H9 (cell line): ENCODE data around the gene THSD7A. TPM values are rescaled to one million over a fixed set of nuclear protein-coding genes. Genes with fewer than 3 reads are reported as not detected.

Experiments
- DNase-seq: peaks from one replicate; pipeline ENCODE4 v3.0.0-alpha.2; 2017
- H2AFZ ChIP-seq: one replicate; pipeline ENCODE4 v1.6.1; 2013; ENCODE audit warnings: mild to moderate bottlenecking, low read length, control low read depth, moderate library complexity
- H2AK5ac ChIP-seq: 2 replicates; pipeline ENCODE4 v1.6.1; 2013; ENCODE audit warnings: low read length, control low read depth, mixed read lengths; ENCODE audit not compliant: insufficient read length
- H2BK120ac ChIP-seq: one replicate; pipeline ENCODE4 v1.6.1; 2013; ENCODE audit warnings: low read depth, mild to moderate bottlenecking, low read length, control low read depth, inconsistent platforms; ENCODE audit not compliant: poor library complexity, severe bottlenecking
- H2BK12ac ChIP-seq: 2 replicates; pipeline ENCODE4 v1.6.1; 2013; ENCODE audit warnings: low read length, control low read depth, mixed read lengths, low read depth; ENCODE audit not compliant: insufficient read length
- H2BK15ac ChIP-seq: 2 replicates; pipeline ENCODE4 v1.6.1; 2013; ENCODE audit warnings: low read depth, low read length, control low read depth
- H2BK20ac ChIP-seq: one replicate; pipeline ENCODE4 v1.6.1; 2013; ENCODE audit warnings: low read depth, mild to moderate bottlenecking, low read length, control low read depth, inconsistent platforms; ENCODE audit not compliant: poor library complexity, severe bottlenecking
- H2BK5ac ChIP-seq: 2 replicates; pipeline ENCODE4 v1.6.1; 2013; ENCODE audit warnings: low read length, control low read depth, mixed read lengths; ENCODE audit not compliant: insufficient read length
- H3K14ac ChIP-seq: 2 replicates; pipeline ENCODE4 v1.6.1; 2013; ENCODE audit warnings: low read length, control low read depth; ENCODE audit not compliant: insufficient read depth
- H3K18ac ChIP-seq: 2 replicates; pipeline ENCODE4 v1.6.1; 2013; ENCODE audit warnings: low read depth, mild to moderate bottlenecking, mixed read lengths, low read length, control low read depth; ENCODE audit not compliant: insufficient read length
- H3K23ac ChIP-seq: 2 replicates; pipeline ENCODE4 v1.6.1; 2013; ENCODE audit warnings: low read length, control low read depth, mixed read lengths, low read depth; ENCODE audit not compliant: insufficient read length
- H3K23me2 ChIP-seq: 2 replicates; pipeline ENCODE4 v1.6.1; 2013; ENCODE audit warnings: low read depth, mild to moderate bottlenecking, mixed read lengths, low read length, control low read depth; ENCODE audit not compliant: insufficient read length, poor library complexity, severe bottlenecking
- H3K27ac ChIP-seq: 2 replicates; pipeline ENCODE4 v1.5.1; 2013; ENCODE audit warnings: low read length, control low read depth, mixed read lengths, low read depth; ENCODE audit not compliant: insufficient read length
- H3K27me3 ChIP-seq: 2 replicates; pipeline ENCODE4 v1.6.1; 2013; ENCODE audit warnings: low read length, control low read depth, inconsistent platforms; ENCODE audit not compliant: insufficient read depth
- H3K4ac ChIP-seq: 2 replicates; pipeline ENCODE4 v1.6.1; 2013; ENCODE audit warnings: low read depth, mild to moderate bottlenecking, control low read depth, inconsistent platforms, low read length, moderate library complexity
- H3K4me1 ChIP-seq: 2 replicates; pipeline ENCODE4 v1.6.1; 2013; ENCODE audit warnings: low read length, control low read depth, inconsistent platforms; ENCODE audit not compliant: insufficient read depth
- H3K4me2 ChIP-seq: 2 replicates; pipeline ENCODE4 v1.6.1; 2013; ENCODE audit warnings: low read length, control low read depth, mixed read lengths; ENCODE audit not compliant: insufficient read length, insufficient read depth
- H3K56ac ChIP-seq: 2 replicates; pipeline ENCODE4 v1.6.1; 2013; ENCODE audit warnings: low read depth, mild to moderate bottlenecking, mixed read lengths, low read length, control low read depth; ENCODE audit not compliant: insufficient read length
- H3K79me1 ChIP-seq: 2 replicates; pipeline ENCODE4 v1.6.1; 2013; ENCODE audit warnings: low read depth, mild to moderate bottlenecking, moderate library complexity, low read length, control low read depth, inconsistent platforms; ENCODE audit not compliant: insufficient read depth, poor library complexity, severe bottlenecking
- H3K79me2 ChIP-seq: 2 replicates; pipeline ENCODE4 v1.6.1; 2013; ENCODE audit warnings: low read length, control low read depth, inconsistent platforms; ENCODE audit not compliant: insufficient read depth
- H3K9ac ChIP-seq: 2 replicates; pipeline ENCODE4 v1.6.1; 2013; ENCODE audit warnings: low read length, control low read depth, mixed read lengths; ENCODE audit not compliant: insufficient read length; ENCODE audit errors: extremely low read depth
- H3K9me3 ChIP-seq: one replicate; pipeline ENCODE4 v1.6.1; 2013; ENCODE audit warnings: low read depth, low read length, inconsistent platforms; ENCODE audit not compliant: control insufficient read depth
- H3T11ph ChIP-seq: one replicate; pipeline ENCODE4 v1.6.1; 2013; ENCODE audit warnings: mild to moderate bottlenecking, low read length, control low read depth, inconsistent platforms
- H4K20me1 ChIP-seq: one replicate; pipeline ENCODE4 v1.6.1; 2013; ENCODE audit not compliant: control insufficient read depth, insufficient read length, insufficient read depth
- H4K5ac ChIP-seq: 2 replicates; pipeline ENCODE4 v1.6.1; 2013; ENCODE audit warnings: low read depth, mild to moderate bottlenecking, mixed read lengths, low read length, control low read depth; ENCODE audit not compliant: insufficient read length
- H4K8ac ChIP-seq: replicated peaks from 2 replicates; pipeline ENCODE4 v1.6.1; 2013; ENCODE audit warnings: low read length, control low read depth, mixed read lengths, low read depth; ENCODE audit not compliant: insufficient read length
- H4K91ac ChIP-seq: 2 replicates; pipeline ENCODE4 v1.6.1; 2013; ENCODE audit warnings: low read depth, mild to moderate bottlenecking, moderate library complexity, mixed read lengths, low read length, control low read depth; ENCODE audit not compliant: insufficient read length
- H3K27ac Mint-ChIP-seq, 3 experiments: 2 replicates in 2 of 3; 3 replicates in 1 of 3; pipeline ENCODE4 v1.8.0; 2020 to 2021; ENCODE audit warnings: mixed read lengths in 3 of 3, mild to moderate bottlenecking in 1 of 3, moderate library complexity in 1 of 3
- H3K27me3 Mint-ChIP-seq: 2 replicates; pipeline ENCODE4 v1.8.0; 2021; ENCODE audit warnings: low read depth, mild to moderate bottlenecking, moderate library complexity, mixed read lengths
- H3K36me3 Mint-ChIP-seq, 3 experiments: 2 replicates in 2 of 3; 3 replicates in 1 of 3; pipeline ENCODE4 v1.8.0; 2020 to 2021; ENCODE audit warnings: low read depth in 3 of 3, mixed read lengths in 3 of 3; ENCODE audit not compliant: insufficient read depth in 1 of 3
- H3K4me1 Mint-ChIP-seq, 2 experiments: 2 replicates each; pipeline ENCODE4 v1.8.0; 2020; ENCODE audit warnings: mixed read lengths in 2 of 2
- H3K4me3 Mint-ChIP-seq, 2 experiments: 2 replicates in 1 of 2; 3 replicates in 1 of 2; pipeline ENCODE4 v1.8.0; 2020 to 2021; ENCODE audit warnings: mild to moderate bottlenecking in 2 of 2, mixed read lengths in 2 of 2, moderate library complexity in 1 of 2
- H3K9me3 Mint-ChIP-seq, 2 experiments: 2 replicates in 1 of 2; 3 replicates in 1 of 2; pipeline ENCODE4 v1.8.0; 2020; ENCODE audit warnings: mild to moderate bottlenecking in 2 of 2, mixed read lengths in 2 of 2, moderate library complexity in 1 of 2
- CTCF ChIP-seq: fragments of 200-600 bp; sonication (generic); conservative IDR thresholded peaks from 3 replicates; pipeline ENCODE4 v1.8.0; 2021; ENCODE audit warnings: antibody characterized with exemption, mild to moderate bottlenecking
- WGBS: extraction: QIAGEN DNeasy Blood & Tissue Kit; methylation state at CpG from one replicate; pipeline ENCODE4 v1.1.7; 2013; ENCODE audit warnings: missing lambda C conversion rate, low lambda C conversion rate, mixed read lengths; ENCODE audit not compliant: insufficient read length; ENCODE audit errors: extremely low coverage; 5-methylcytosine and 5-hydroxymethylcytosine counted together
- total RNA-seq: library from RNA; stranded (reverse); gene quantifications from 2 replicates; pipeline ENCODE4 v1.2.1, GENCODE V29; 2021

Gene THSD7A
- total RNA-seq, 1 experiment from 2014 or later, result 0.42 TPM

- Histone ChIP-seq H3K4me2 (no peak overlapping the region), H2BK120ac (no peak overlapping the region), H2BK15ac (no peak overlapping the region), H2BK20ac (no peak overlapping the region), H2AFZ (no peak overlapping the region), H4K8ac (no peak overlapping the region), H3K27ac (no peak overlapping the region), H2BK5ac (no peak overlapping the region), H3K79me1 (no peaks in the 10 kb centered on the region), H4K20me1 (no peaks in the 10 kb centered on the region), H4K91ac (no peak overlapping the region), H2AK5ac (no peak overlapping the region), H3K9ac (no peak overlapping the region), H2BK12ac (no peak overlapping the region), H3K4me1 (no peaks in the 10 kb centered on the region), H3K27me3 (no peaks in the 10 kb centered on the region; the same call in 1 of the 2 replicates), H3K18ac (no peak overlapping the region), H3K23me2 (no peaks in the 10 kb centered on the region), H3K4ac (no peak overlapping the region), H3K9me3 (peaks cover 7% of the 10 kb centered on the region), H3T11ph (no peak overlapping the region), H3K56ac (no peak overlapping the region), H3K79me2 (no peaks in the 10 kb centered on the region), H3K14ac (no peak overlapping the region), H4K5ac (no peak overlapping the region), H3K23ac (no peak overlapping the region)
- Mint-ChIP-seq H3K4me3 (no peak overlapping the region), H3K9me3 (peaks cover 5 to 11% of the 10 kb centered on the region in 2 experiments; a peak in 3 of 5 replicates), H3K27me3 (no peaks in the 10 kb centered on the region), H3K27ac (peak overlapping the region in 2 of 3 experiments; percentile 66 to 79; a peak in 4 of 7 replicates), H3K4me1 (peaks cover 12 to 14% of the 10 kb centered on the region in 2 experiments), H3K36me3 (peaks cover 0 to 17% (median 14%) of the 10 kb centered on the region in 3 experiments; a peak in 5 of 7 replicates)
- TF ChIP-seq CTCF, result no peak
- no CpG with 5 or more reads among the region's 2 CpGs for WGBS
- DNase-seq, result peak; percentile 31
Measured at GRCh38 chr7:11436773-11437524, 395.0 kb downstream of the THSD7A start.
